Spinal cord (tissue), 10 donors: ENCODE results near the gene BCL2L1. TPM values are rescaled to one million over a fixed set of nuclear protein-coding genes. Genes with fewer than 3 reads are reported as not detected.

Experiments used
- DNase-seq, 6 donors: peaks; one replicate each; pipeline versions ENCODE4 v3.0.0 to v3.0.0-alpha.2; 2013 to 2015; ENCODE audit warnings: low spot score in 6 of 6, low read depth in 4 of 6
- H3K27ac ChIP-seq: one replicate; pipeline ENCODE4 v1.5.1; 2013; ENCODE audit warnings: low read depth, low read length, control low read depth
- H3K27me3 ChIP-seq: one replicate; pipeline ENCODE4 v1.6.1; 2013; ENCODE audit warnings: low read length; ENCODE audit not compliant: control insufficient read depth, insufficient read depth
- H3K36me3 ChIP-seq: one replicate; pipeline ENCODE4 v1.6.1; 2013; ENCODE audit warnings: low read length; ENCODE audit not compliant: control insufficient read depth, insufficient read depth
- H3K4me1 ChIP-seq: one replicate; pipeline ENCODE4 v1.6.1; 2013; ENCODE audit warnings: low read length; ENCODE audit not compliant: control insufficient read depth, insufficient read depth
- H3K4me3 ChIP-seq: one replicate; pipeline ENCODE4 v1.5.1; 2013; ENCODE audit warnings: low read depth, low read length, control low read depth
- H3K9me3 ChIP-seq: one replicate; pipeline ENCODE4 v1.6.1; 2013; ENCODE audit warnings: low read length; ENCODE audit not compliant: control insufficient read depth, insufficient read depth
- WGBS: methylation state at CpG from one replicate; pipeline ENCODE4 v1.1.5; 2013; ENCODE audit warnings: missing lambda C conversion rate; ENCODE audit not compliant: insufficient coverage; 5-methylcytosine and 5-hydroxymethylcytosine counted together
- polyA plus RNA-seq, 2 donors: library from polyadenylated mRNA; unstranded; fragments of 120-200 nt; gene quantifications; one replicate each; pipeline ENCODE4 v1.2.1, GENCODE V29; 2013; ENCODE audit not compliant: insufficient read length in 2 of 2
- total RNA-seq, 2 donors: library from RNA; depleted of rRNA in 1 of 2; stranded (reverse); fragments of 120-200 nt in 1 of 2; fragments of >200 nt in 1 of 2; gene quantifications; one replicate each; pipeline versions ENCODE4 v1.2.3 to v1.2.4, GENCODE V29; 2013 to 2014
- donor health status: healthy.

The BCL2L1 gene
- total and polyA plus RNA-seq, 4 donors = 56.0 to 82.7 (median 65.4) TPM

DNA sequence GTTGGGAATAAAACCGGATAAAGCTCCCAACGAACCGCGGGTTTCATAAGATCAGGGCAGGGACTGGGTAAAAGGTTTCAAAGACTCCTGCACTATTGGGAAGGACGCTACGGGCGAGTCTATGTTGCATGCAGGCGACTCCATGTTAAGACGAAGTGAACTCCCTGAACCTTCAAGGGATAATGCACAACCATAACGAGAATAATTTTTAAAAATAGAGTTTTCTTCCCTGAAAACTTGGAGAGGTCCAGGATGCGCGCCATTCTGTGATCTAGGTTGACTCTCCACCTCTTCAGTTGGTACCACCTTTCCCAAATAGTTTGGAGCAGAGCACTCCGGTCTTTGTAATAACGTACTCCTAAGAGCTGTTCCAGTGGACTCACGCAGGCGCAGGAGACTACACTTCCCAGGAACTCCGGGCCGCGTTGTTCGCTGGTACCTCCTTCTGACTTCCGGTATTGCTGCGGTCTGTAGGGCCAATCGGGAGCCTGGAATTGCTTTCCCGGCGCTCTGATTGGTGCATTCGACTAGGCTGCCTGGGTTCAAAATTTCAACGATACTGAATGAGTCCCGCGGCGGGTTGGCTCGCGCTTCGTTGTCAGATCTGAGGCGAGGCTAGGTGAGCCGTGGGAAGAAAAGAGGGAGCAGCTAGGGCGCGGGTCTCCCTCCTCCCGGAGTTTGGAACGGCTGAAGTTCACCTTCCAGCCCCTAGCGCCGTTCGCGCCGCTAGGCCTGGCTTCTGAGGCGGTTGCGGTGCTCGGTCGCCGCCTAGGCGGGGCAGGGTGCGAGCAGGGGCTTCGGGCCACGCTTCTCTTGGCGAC lies 16.3 kb upstream of the BCL2L1 start, which contains the start of gene TPX2:
TPX2 (plus strand) TSS at position 562 of the 821 bp plus-strand sequence. CDS start 18,187 bp downstream, outside the sequence.
- no peaks in the 10 kb centered on the region for H3K9me3 ChIP-seq
- WGBS = 0% methylated on average over 50 of the region's 54 CpGs
- H3K36me3 ChIP-seq = no peaks in the 10 kb centered on the region
- H3K4me3 ChIP-seq = peak within 1 kb of the TSS; percentile 90
- no peaks in the 10 kb centered on the region for H3K27me3 ChIP-seq
- peak within 1 kb of the TSS; percentile 91 for H3K27ac ChIP-seq
- peaks cover 10% of the 10 kb centered on the region for H3K4me1 ChIP-seq
- peak; percentile 88 to 99 (median 94) for DNase-seq

GRCh38 chr20:31731321-31731717 lies 8.7 kb upstream of the BCL2L1 start:
- H3K36me3 ChIP-seq = no peaks in the 10 kb centered on the region

DNA sequence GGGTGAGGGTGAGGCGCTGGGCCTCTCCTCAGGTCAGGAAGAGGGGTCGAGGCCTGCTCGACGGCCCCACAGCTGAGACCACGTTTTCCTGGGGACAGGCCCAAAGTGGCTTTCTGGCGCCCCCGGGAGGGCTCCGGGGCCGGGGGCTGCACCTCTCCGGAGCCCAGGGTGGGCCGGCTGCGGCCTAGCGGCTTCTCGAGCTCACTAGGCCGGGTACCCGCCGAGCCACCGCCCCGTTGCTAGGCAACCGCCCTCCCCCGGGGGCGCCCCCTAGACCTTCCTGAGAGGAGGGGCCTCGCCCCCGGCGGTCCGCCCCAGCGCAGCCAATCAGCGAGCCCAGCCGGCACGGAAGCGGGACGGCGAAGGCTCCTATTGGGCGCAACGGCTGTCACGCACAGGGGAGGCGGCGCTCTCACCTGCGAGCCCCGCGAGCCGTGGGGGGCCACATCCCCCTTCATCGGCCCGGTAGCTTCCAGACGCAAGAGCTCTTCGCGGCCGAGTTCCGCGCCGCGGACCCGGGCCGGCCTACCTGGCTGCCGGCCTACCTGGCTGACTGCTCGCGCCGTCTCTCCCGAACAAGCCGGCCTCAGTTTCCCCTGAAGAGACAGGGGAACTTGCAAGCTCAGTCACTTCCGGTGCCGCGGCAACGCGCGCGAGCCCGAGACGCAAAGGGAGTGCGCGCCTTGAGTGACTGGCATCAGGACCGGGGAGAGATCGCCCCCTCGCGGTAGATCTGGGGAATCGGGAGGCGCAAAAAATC lies 831 bp upstream of the BCL2L1 start:
- Histone ChIP-seq H3K9me3 (no peaks in the 10 kb centered on the region), H3K27ac (peak overlapping the region; percentile 99), H3K4me3 (peak overlapping the region; percentile 90), H3K4me1 (peaks cover 38% of the 10 kb centered on the region), H3K36me3 (peaks cover 7% of the 10 kb centered on the region), H3K27me3 (no peaks in the 10 kb centered on the region)
- 0% methylated on average over 77 of the region's 77 CpGs for WGBS
- peak; percentile 96 to 99 (median 98) for DNase-seq

More at GRCh38 chr20:31731321-31731717, 8.7 kb upstream of the BCL2L1 start:
- Histone ChIP-seq H3K27me3 (no peaks in the 10 kb centered on the region), H3K9me3 (no peaks in the 10 kb centered on the region), H3K4me3 (no peak overlapping the region), H3K4me1 (no peaks in the 10 kb centered on the region), H3K27ac (no peak overlapping the region)
- no peak for DNase-seq
- WGBS = 90% methylated on average over 4 of the region's 6 CpGs

DNA sequence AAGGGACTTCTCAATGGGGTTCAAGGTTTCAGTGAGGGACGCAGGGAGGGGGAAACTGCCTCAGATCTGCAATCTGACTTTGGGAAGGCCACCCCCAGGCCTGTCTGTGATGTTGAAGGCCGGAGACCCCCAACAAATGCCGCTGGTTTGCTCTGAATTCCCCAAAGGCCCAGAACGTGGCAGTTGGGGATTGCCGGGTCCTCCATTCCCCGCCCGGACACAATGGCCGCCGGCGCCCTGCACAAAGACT lies 326 bp upstream of the BCL2L1 start:
- WGBS = 1% methylated on average over 10 of the region's 10 CpGs

GRCh38 chr20:31721408-31722256 lies 1.0 kb downstream of the BCL2L1 start:
- Histone ChIP-seq H3K36me3 (peaks cover 11% of the 10 kb centered on the region), H3K9me3 (no peaks in the 10 kb centered on the region), H3K27ac (peak overlapping the region; percentile 99), H3K4me3 (peak overlapping the region; percentile 90), H3K4me1 (peaks cover 38% of the 10 kb centered on the region), H3K27me3 (no peaks in the 10 kb centered on the region)
- 28% methylated on average over 11 of the region's 22 CpGs for WGBS
- peak in 2 of 6 donors; percentile 37 to 51 for DNase-seq

More for the DNA sequence above, 326 bp upstream of the BCL2L1 start:
- H3K4me1 ChIP-seq = peaks cover 38% of the 10 kb centered on the region
- peak overlapping the region; percentile 90 for H3K4me3 ChIP-seq
- DNase-seq = no peak
- H3K9me3 ChIP-seq = no peaks in the 10 kb centered on the region
- peaks cover 7% of the 10 kb centered on the region for H3K36me3 ChIP-seq
- peak overlapping the region; percentile 99 for H3K27ac ChIP-seq
- H3K27me3 ChIP-seq = no peaks in the 10 kb centered on the region

DNA sequence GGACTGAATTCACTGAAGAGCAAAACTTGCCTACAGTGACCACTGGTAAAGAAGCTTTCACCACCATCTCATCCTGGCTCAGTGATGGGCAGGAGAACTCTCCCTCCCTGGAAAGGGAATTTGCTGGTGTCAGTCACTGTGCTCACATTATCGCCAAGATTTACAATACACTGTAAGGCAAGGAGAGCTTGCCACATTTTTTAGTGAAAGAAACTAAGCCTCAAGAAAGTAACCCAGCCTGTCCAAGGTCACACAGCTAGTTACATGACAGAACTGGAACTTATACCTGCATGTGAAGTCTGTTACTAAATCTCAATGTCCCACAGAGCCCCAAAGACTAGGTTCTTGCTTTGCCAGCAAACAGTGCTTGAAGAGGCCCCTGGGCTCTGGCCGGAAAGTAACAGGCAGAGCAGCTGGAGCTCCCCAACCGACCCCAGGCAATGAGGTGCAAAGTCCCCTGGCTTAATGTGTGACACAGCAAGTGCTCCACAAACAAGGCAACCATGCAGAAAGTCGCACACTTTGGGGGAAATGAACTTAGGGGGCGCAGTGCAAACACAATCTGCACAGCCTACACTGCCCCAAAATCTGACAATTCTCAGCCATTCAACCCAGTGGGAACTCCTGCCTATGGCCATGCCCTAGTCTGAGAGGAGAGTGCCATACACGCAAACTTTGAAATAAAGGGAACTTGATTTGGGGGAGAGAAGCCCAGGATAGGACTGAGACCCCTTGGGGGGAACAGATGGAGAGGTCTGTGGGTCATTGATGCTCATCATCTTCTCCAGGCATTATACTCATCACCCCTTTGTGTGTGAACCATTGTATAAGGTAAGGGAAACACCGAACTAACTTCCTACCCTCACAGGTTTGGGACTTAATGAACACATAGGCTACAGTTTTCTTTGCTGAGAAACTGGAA lies 1.9 kb downstream of the BCL2L1 start:
- Histone ChIP-seq H3K36me3 (peaks cover 11% of the 10 kb centered on the region), H3K4me1 (peaks cover 38% of the 10 kb centered on the region), H3K27me3 (no peaks in the 10 kb centered on the region), H3K4me3 (peak overlapping the region; percentile 90), H3K9me3 (no peaks in the 10 kb centered on the region), H3K27ac (peak overlapping the region; percentile 99)
- WGBS = 30% methylated on average over 5 of the region's 7 CpGs
- DNase-seq = no peak

DNA sequence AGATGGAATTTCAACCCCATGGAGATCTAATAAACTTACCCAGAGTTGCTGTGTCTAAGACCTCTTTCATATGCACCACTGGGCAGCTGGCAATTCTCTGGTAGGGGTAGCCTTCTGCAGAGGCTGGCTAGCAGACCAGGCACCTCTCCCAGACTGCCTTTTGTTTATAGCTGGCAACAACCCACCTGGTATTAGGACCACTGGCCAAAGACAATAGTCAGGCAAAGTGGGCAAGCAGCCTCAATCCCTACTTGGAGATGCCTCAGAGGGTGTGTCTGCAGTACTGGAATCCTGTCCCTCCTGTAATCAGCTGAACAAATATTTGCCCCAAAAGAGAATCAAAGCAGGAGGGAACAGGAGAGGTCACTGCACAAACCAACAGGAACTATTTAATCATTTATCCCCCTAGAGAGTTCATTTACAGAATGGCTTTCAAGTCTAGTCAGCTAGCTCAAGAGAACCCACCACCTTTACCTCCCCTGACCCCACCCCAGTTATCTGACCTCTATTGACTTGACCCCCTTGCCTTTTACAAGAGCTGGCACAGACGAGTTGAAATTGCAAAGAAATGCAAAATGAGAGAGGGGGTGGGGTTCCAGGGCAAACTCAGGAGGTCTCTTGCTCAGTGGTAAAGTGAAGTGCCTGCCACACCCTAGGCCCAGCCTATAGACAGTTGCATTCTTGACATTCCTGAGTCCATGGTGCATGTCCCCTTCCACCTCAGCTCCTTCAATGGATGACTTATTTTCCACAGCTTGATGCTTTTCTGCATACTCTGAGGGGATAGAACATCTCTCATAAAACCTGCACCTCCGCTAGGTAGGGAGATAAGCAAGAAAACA lies 2.8 kb downstream of the BCL2L1 start:
- Histone ChIP-seq H3K27ac (peak overlapping the region; percentile 99), H3K36me3 (peaks cover 14% of the 10 kb centered on the region), H3K4me3 (peak overlapping the region; percentile 90), H3K4me1 (peaks cover 38% of the 10 kb centered on the region), H3K9me3 (no peaks in the 10 kb centered on the region), H3K27me3 (no peaks in the 10 kb centered on the region)
- 0% methylated on average over 1 of the region's 2 CpGs for WGBS
- DNase-seq = peak in 1 of 6 donors; percentile 72

DNA sequence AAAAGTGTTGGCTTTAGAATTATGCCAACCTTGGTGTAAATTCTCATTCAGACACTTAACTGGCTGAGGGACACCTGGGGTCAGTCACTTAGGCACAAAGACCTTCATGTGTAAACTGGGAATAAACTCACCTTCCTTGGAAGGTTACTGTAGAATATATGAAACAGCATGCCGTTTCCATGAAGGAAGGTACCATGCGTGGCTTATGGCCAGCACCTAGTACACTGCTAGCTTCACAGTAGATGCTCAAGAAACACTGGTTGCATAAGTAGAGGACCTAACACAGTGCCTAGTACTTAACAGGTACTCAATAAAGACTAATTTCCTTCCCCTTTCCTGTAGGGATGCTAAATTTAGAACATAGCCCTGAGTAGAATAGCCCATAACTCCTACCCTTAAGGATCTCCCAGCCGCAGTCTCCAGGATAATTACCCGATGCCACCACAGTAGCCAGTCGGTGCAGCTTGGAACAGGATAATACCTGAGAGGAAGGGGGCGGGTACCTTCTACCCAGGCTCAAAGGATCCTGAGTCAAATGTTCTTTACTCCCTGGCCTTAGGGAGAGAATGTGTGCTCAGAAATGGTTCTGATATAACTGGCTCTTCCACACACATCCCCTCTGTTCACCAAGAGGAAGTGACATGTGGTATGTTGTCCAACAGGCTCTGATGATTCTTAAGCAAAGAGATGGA lies 3.6 kb downstream of the BCL2L1 start:
- H3K27me3 ChIP-seq = no peaks in the 10 kb centered on the region
- H3K36me3 ChIP-seq = peaks cover 15% of the 10 kb centered on the region
- H3K4me1 ChIP-seq = peaks cover 38% of the 10 kb centered on the region
- no peak overlapping the region for H3K4me3 ChIP-seq
- peak overlapping the region; percentile 99 for H3K27ac ChIP-seq
- no peak for DNase-seq
- no CpG with 5 or more reads among the region's 6 CpGs for WGBS
- no peaks in the 10 kb centered on the region for H3K9me3 ChIP-seq
